PFSK-1 (cell line): ENCODE data around the gene CFAP65.

ENCODE experiments used
- POLR2AphosphoS5 ChIP-seq: IDR thresholded peaks from 2 replicates; pipeline ENCODE4 v1.6.1; 2012; ENCODE audit warnings: low read depth, mild to moderate bottlenecking, control low read depth, low read length, moderate library complexity
- TF ChIP-seq, protein P1 (sequence below), 2 experiments: IDR thresholded peaks; 2 replicates each; pipeline versions ENCODE4 v1.6.1 to v1.8.0; 2011 to 2012; ENCODE audit warnings: low read depth in 2 of 2, low read length in 2 of 2, control low read depth in 1 of 2, inconsistent platforms in 1 of 2, mild to moderate bottlenecking in 1 of 2, moderate library complexity in 1 of 2; ENCODE audit not compliant: insufficient read depth in 1 of 2

DNA sequence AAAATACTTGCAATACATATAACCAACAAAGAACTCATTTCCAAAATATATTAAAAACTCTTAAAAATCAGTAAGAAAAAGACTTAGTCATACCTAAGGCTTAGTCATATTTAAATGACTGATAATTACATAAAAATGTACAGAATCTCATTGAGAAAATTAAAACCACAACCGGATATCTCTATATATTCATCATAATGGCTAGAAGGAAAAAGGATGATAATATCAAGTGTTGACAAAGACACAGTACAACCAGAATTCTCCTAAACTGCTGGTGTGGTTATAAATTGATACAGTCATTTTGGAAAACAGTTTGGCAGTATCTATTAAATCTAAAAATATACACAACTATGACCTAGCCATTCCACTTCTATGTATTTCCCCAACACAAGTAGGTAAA lies 46.5 kb upstream of the CFAP65 start:
- TF ChIP-seq POLR2AphosphoS5, result no peak
- TF ChIP-seq, protein P1, sequence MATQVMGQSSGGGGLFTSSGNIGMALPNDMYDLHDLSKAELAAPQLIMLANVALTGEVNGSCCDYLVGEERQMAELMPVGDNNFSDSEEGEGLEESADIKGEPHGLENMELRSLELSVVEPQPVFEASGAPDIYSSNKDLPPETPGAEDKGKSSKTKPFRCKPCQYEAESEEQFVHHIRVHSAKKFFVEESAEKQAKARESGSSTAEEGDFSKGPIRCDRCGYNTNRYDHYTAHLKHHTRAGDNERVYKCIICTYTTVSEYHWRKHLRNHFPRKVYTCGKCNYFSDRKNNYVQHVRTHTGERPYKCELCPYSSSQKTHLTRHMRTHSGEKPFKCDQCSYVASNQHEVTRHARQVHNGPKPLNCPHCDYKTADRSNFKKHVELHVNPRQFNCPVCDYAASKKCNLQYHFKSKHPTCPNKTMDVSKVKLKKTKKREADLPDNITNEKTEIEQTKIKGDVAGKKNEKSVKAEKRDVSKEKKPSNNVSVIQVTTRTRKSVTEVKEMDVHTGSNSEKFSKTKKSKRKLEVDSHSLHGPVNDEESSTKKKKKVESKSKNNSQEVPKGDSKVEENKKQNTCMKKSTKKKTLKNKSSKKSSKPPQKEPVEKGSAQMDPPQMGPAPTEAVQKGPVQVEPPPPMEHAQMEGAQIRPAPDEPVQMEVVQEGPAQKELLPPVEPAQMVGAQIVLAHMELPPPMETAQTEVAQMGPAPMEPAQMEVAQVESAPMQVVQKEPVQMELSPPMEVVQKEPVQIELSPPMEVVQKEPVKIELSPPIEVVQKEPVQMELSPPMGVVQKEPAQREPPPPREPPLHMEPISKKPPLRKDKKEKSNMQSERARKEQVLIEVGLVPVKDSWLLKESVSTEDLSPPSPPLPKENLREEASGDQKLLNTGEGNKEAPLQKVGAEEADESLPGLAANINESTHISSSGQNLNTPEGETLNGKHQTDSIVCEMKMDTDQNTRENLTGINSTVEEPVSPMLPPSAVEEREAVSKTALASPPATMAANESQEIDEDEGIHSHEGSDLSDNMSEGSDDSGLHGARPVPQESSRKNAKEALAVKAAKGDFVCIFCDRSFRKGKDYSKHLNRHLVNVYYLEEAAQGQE (IDR thresholded peaks at IDR 0.05; ENCODE audit: insufficient read depth in 1 of 2, low read depth in 2 of 2, low read length in 2 of 2), result no peak
